Activated CD8-positive, alpha-beta T cell treated with anti-CD3 and anti-CD28 coated beads for 36 hours (primary cell): ENCODE data around the gene ZFP36L2. TPM values are rescaled to one million over a fixed set of nuclear protein-coding genes. Genes with fewer than 3 reads are reported as not detected.

Experiments
- ATAC-seq: fragments of 200-7000 bp; cut with Tn5 transposase; one replicate; pipeline ENCODE4 v1.10.0; 2021; ENCODE audit warnings: mild to moderate bottlenecking, moderate library complexity
- CTCF ChIA-PET: fragments of 350-600 bp; sonication (Branson Sonifier 250); formaldehyde crosslinking; loops from one replicate; lab custom pipeline; 2021; ENCODE audit warnings: antibody characterized with exemption; lab: Charles Lee
- POLR2A ChIA-PET: fragments of 350-600 bp; sonication (Branson Sonifier 250); formaldehyde crosslinking; loops from one replicate; lab custom pipeline; 2021; ENCODE audit warnings: antibody characterized with exemption; lab: Charles Lee
- DNase-seq: peaks from one replicate; pipeline ENCODE4 v3.0.0-alpha.2; 2020
- H3K27ac Mint-ChIP-seq: one replicate; pipeline ENCODE4 v1.8.0; 2021; ENCODE audit warnings: mild to moderate bottlenecking, mixed read lengths
- H3K27me3 Mint-ChIP-seq: one replicate; pipeline ENCODE4 v1.8.0; 2021; ENCODE audit warnings: mixed read lengths
- H3K36me3 Mint-ChIP-seq: one replicate; pipeline ENCODE4 v1.8.0; 2021; ENCODE audit warnings: low read depth, mixed read lengths
- H3K4me1 Mint-ChIP-seq: one replicate; pipeline ENCODE4 v1.8.0; 2021; ENCODE audit warnings: low read depth, mixed read lengths
- H3K4me3 Mint-ChIP-seq: one replicate; pipeline ENCODE4 v1.8.0; 2021; ENCODE audit warnings: mild to moderate bottlenecking, moderate library complexity, mixed read lengths
- H3K9me3 Mint-ChIP-seq: one replicate; pipeline ENCODE4 v1.8.0; 2021; ENCODE audit warnings: mixed read lengths
- CTCF ChIP-seq: fragments of 200-600 bp; IDR thresholded peaks from one replicate; pipeline ENCODE4 v1.8.0; 2022; ENCODE audit warnings: antibody characterized with exemption, mild to moderate bottlenecking
- intact Hi-C: fragments of 100-400 bp; cut with micrococcal nuclease; formaldehyde crosslinking; loops from one replicate; pipeline ENCODE4 v1.10.0; 2022
- total RNA-seq, 2 experiments: library from RNA; stranded (reverse); gene quantifications; one replicate each; pipeline ENCODE4 v1.2.3, GENCODE V29; 2021

Gene ZFP36L2
- total RNA-seq, 2 experiments from 2014 or later, result 102 to 106 TPM

GRCh38 chr2:43184339-43184895 is 42.0 kb downstream of the ZFP36L2 start:
- no peaks in the 10 kb centered on the region for H3K27me3 Mint-ChIP-seq
- no peaks in the 10 kb centered on the region for H3K36me3 Mint-ChIP-seq
- H3K9me3 Mint-ChIP-seq, result no peaks in the 10 kb centered on the region
- DNase-seq (peak; percentile 77), ATAC-seq (peak; percentile 99)
- H3K4me3 Mint-ChIP-seq, result no peak overlapping the region
- TF ChIP-seq CTCF, result no peak
- POLR2A ChIA-PET, result interaction anchor here (2.6 kb wide), 1 partner anchor 10 kb away, joined by 9 read pairs; no protein-coding TSS in a partner anchor
- H3K27ac Mint-ChIP-seq, result peak overlapping the region; percentile 78
- intact Hi-C loops, result no loop called here
- peaks cover 50% of the 10 kb centered on the region for H3K4me1 Mint-ChIP-seq
- CTCF ChIA-PET, result interaction anchor here (1.2 kb wide), 1 partner anchor 8 kb away, joined by 3 read pairs; no protein-coding TSS in a partner anchor

DNA sequence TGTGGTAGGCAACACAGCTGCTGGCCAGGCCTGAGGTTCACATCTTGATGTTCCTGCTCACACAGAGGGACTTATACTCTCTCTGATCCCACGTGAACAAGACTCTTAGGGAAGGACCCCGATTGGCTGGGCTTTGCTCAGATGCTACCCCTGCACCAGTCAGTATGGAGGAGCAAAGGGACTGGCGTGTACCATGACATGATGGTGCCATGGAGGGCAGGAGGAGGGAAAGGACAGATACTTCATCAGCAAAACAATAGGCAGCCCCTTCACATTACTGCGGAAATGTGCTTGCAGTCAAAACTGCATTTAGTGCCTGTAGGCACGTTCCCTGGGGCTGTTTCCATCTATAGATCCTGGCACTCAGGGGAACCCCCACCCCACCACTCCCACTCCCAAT is 42.7 kb downstream of the ZFP36L2 start:
- Mint-ChIP-seq H3K4me1 (peaks cover 54% of the 10 kb centered on the region), H3K27ac (no peak overlapping the region), H3K36me3 (no peaks in the 10 kb centered on the region), H3K4me3 (no peak overlapping the region), H3K9me3 (no peaks in the 10 kb centered on the region), H3K27me3 (no peaks in the 10 kb centered on the region)
- intact Hi-C loops, result no loop called here
- CTCF ChIA-PET, result interaction anchor here (1.2 to 1.5 kb wide), 2 partner anchors 9 kb away, joined by 3 to 5 read pairs; no protein-coding TSS in a partner anchor
- no peak for DNase-seq
- no peak for ATAC-seq
- TF ChIP-seq CTCF, result no peak
- POLR2A ChIA-PET, result interaction anchor here (2.6 to 19.8 kb wide), 2 partner anchors 9 to 38 kb away, joined by 9 to 252 read pairs; partner anchors contain the start of gene ZFP36L2

DNA sequence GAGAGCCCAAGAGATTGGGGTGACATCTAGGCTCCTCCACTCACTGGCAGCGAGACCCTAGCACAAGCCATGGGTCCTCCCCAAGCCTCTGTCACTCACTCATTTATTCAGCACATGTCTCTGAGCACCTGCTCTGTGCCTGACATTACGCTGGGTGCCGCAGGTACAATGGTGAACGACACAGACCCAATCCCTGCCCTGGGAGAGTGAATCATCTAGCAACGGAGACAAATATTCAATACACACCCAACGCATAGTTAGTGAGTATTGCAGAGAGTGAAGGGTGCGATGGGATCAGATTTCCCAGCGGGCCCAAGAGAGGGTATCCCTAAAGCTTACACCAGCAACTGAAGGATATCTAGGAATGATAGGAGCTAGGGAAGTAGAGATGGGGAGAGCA is 45.5 kb downstream of the ZFP36L2 start:
- Mint-ChIP-seq H3K9me3 (peaks cover under 1% of the 10 kb centered on the region), H3K36me3 (no peaks in the 10 kb centered on the region), H3K27me3 (no peaks in the 10 kb centered on the region), H3K4me1 (peaks cover 56% of the 10 kb centered on the region), H3K4me3 (no peak overlapping the region), H3K27ac (no peak overlapping the region)
- no peak for DNase-seq
- no peak for TF ChIP-seq CTCF
- intact Hi-C loops, result no loop called here
- ChIA-PET POLR2A (interaction anchor here (1.5 to 19.8 kb wide), 2 partner anchors 11 to 41 kb away, joined by 4 to 252 read pairs; partner anchors contain the start of gene ZFP36L2), CTCF (interaction anchor here (1.6 to 2.2 kb wide), 3 partner anchors 11 to 37 kb away, joined by 3 to 10 read pairs (median 8); no protein-coding TSS in a partner anchor)
- no peak for ATAC-seq

GRCh38 chr2:43179942-43180341 is 46.5 kb downstream of the ZFP36L2 start:
- ATAC-seq, result no peak
- no peak overlapping the region for H3K27ac Mint-ChIP-seq
- H3K4me1 Mint-ChIP-seq, result peaks cover 60% of the 10 kb centered on the region
- no peak overlapping the region for H3K4me3 Mint-ChIP-seq
- no peak for TF ChIP-seq CTCF
- CTCF ChIA-PET, result interaction anchor here (1.3 to 2.2 kb wide), 5 partner anchors 10 to 53 kb away, joined by 3 to 10 read pairs (median 5); no protein-coding TSS in a partner anchor
- peaks cover 7% of the 10 kb centered on the region for H3K36me3 Mint-ChIP-seq
- POLR2A ChIA-PET, result interaction anchor here (0.9 to 19.8 kb wide), 5 partner anchors 12 to 48 kb away, joined by 3 to 252 read pairs (median 5); partner anchors contain the start of gene ZFP36L2
- H3K9me3 Mint-ChIP-seq, result peaks cover 8% of the 10 kb centered on the region
- DNase-seq, result no peak
- no peaks in the 10 kb centered on the region for H3K27me3 Mint-ChIP-seq
- intact Hi-C loops, result no loop called here
